ENCODE measurements around the gene TMEM131L.
"Not testable (repeated sequence)": the region's sequence is repeated elsewhere in the genome, so short reads cannot be mapped to it uniquely, and the experiment has no call there.

The TMEM131L gene

GRCh38 chr4:153507310-153508073 lies 41.3 kb downstream of the TMEM131L start:
- DNase-seq (ENCODE audit: low read depth), result no peak

DNA sequence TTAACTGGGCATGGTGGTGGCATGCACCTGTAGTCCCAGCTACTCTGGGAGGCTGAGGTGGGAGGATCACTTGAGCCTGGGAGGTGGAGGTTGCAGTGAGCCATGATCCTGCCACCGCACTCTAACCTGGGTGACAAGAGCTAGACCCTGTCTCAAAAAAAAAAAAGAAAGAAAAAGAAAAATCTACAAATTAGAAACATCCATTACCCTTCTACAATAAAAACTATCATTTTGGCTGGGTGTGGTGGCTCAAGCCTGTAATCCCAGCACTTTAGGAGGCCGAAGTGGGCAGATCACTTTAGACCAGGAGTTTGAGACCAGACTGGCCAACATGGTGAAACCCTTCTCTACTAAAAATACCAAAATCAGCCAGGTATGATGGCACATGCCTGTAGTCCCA lies 43.1 kb downstream of the TMEM131L start:
- DNase-seq (ENCODE audit: low read depth), result not testable (repeated sequence)

- DNase-seq (ENCODE audit: low read depth), result no peak
Observed at GRCh38 chr4:153509724-153510123, 43.6 kb downstream of the TMEM131L start.

DNA sequence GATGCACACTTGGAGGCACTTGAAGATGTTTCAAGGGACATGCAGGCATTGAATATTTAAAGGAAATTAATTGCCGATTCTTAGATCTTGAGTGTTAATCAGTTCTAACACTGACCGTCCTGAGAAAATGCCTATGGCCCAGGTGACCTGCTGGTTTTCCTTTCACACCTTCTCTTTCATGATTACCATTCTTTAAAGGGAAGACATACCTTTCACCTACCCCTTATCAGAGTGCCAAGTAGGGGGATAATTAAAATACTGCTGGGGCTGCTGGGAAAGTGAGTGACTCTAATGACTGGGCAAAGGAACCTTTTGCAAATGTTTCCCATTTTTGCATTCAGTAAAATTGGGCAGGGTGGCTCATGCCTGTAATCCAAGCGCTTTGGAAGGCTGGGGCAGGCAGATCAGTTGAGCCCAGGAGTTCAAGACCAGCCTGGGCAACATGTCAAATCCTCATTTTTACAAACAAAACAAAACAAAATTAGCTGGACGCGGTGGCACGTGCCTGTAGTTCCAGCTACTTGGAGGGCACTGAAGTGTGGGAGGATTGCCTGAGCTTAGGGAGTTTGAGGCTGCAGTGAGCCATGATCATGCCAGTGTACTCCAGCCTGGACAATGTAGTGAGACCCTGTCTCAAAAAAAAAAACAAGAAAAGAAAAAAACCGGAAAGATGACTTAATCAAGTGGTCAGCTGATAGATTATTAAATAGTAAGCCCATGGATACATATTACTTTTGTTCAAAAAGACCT lies 44.3 kb downstream of the TMEM131L start:
- DNase-seq (ENCODE audit: low read depth), result no peak

- no peak for DNase-seq (ENCODE audit: low read depth)
Observed at GRCh38 chr4:153511104-153511503, 44.9 kb downstream of the TMEM131L start.

DNA sequence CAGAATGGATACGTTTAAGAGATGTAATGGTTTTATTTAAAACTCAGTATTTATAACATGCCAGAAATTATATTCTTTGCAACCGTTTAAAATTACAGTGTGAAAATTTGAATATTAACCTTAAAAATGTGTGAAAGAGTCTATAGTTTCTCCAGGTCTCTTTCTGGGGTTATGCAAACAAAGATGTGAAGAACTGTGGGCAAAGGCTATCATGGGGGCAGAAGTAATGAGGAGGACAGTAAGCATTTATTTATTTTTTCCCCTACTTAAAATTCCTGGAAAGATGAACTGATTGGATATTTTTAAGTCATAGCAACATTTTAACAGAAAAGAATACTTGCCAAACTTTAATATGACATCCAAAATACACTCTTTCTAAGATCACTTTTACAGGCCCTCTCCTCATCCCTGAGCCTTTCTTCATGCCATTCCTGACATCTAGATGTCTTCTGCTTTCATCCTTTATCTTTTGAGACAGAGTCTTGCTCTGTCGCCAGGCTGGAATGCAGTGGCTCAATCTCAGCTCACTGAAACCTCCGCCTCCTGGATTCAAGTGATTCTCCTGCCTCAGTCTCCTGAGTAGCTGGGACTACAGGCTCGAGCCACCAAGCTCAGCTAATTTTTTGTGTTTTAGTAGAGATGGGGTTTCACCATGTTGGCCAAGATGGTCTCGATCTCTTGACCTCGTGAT lies 46.1 kb downstream of the TMEM131L start:
- DNase-seq (ENCODE audit: low read depth), result no peak

DNA sequence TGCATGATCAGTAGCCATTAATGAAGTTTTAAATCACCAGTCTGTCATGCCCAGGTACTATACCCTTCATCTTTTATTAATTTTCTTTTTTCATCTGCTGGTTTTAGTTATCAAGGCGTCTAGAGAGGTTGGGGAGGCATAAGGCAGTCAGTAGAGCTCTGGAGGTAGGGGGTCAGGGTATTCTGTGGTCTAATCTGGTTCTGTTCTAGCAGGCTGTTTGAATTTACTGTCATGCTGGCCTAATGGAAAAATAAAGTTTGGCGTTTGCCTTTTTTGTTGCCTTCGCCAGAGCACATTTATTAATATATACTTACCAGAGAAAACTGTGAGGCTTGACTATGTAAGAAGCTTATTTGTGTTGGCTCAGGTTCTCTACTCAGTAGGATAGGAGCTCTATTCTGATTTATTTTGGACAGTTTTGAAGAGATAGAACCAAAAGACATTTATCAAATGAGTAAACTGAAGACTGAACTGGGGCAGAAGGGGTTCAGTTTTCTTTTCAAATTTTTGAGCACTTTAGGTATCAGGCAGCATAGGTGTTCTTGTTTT lies 46.9 kb downstream of the TMEM131L start:
- no peak for DNase-seq (ENCODE audit: low read depth)

DNA sequence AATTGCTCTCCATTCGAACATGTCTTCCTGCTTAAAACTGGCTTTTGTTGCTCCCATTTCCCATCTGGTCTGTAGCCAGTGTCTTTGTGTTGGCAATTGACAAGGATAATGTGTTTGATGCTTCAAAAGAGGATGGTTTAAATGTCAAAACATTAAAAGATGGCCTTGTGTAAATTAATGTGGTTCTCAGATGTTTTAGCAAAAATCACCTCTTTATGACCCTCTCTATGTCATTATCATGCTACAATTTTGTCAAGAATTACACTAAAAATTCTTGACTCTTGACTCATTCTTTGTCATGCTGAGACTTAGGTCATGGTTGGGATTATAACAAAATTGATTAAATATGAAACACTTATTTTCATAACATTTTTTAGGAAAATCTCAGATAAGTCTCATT lies 47.4 kb downstream of the TMEM131L start:
- no peak for DNase-seq (ENCODE audit: low read depth)

GRCh38 chr4:153514001-153514526 lies 47.9 kb downstream of the TMEM131L start:
- DNase-seq (ENCODE audit: low read depth), result no peak

GRCh38 chr4:153514688-153515426 lies 48.7 kb downstream of the TMEM131L start:
- no peak for DNase-seq (ENCODE audit: low read depth)

DNA sequence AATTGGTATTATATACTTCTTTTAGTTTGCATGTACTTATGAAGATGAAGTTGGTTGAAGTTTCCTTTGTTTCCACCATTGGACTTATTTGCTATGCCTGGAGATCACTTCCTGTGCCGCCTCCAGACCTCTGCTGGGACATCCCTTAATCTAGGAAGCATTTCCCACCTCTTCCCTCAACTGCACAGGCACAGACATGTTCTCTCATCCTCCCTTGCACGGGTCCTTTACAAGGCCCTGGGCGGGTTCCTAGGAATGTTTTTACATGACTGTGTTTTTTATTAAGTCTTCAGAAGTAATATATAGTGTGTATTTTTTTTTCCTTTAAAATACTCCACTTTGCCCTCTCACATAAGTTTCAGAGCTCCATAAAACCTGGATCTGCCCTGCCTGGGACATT lies 51.0 kb downstream of the TMEM131L start:
- no peak for DNase-seq (ENCODE audit: low read depth)

- no peak for DNase-seq (ENCODE audit: low read depth)
Observed at GRCh38 chr4:153518001-153518400, 51.8 kb downstream of the TMEM131L start.

DNA sequence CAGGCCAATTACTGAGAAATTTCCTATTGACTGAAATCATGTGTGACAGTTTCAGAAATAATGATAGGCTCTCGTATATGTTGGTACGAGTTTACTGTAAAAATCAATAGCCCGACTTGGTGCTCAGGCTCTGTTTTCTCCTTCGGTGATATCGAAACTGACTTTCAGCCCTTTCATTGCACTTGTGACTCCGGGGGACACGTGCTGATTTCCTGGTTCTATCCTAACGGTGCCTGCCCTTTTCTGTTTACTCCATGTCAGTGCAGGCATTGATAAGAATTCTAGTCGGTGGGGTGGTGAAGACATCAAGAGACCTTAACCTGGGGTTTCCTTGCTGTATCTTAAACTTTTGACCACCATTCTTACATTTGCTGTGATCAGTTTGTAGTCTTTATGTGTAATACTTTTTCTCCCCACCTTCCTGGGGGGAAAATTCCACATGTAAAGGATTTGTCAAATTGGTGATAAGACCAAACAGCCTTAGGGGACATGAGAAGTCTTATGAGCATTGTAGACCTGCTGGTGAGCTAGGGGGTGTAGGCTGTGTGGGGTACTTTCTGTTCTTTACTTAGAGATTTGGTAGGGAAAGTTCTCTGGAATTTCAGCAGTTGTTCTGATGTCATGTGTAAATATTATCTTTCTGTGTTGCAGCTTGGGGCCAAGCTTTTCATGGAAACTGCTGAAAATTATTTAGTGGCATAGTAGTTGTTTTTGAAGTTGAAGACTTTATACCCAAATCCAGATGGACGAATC lies 52.7 kb downstream of the TMEM131L start:
- no peak for DNase-seq (ENCODE audit: low read depth)

- DNase-seq (ENCODE audit: low read depth), result no peak
Observed at GRCh38 chr4:153519687-153520086, 53.5 kb downstream of the TMEM131L start.

DNA sequence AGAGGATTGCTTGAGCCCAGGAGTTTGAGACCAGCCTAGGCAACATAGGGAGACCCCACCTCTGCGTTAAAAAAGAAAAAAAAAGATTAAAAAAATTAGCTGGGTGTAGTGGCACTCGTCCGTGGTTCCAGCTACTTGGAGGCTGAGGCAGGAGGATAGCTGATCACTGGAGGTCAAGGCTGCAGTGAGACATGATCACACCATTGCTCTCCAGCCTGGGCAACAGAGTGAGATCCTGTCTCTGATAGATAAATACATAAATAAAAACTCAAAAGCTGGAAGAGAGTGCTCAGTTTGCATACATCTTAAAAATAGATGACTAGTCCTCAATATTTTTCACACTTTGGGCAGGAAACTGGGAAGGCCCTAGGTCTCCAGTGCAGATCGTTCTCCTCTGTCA lies 54.1 kb downstream of the TMEM131L start:
- no peak for DNase-seq (ENCODE audit: low read depth)

GRCh38 chr4:153520801-153521329 lies 54.7 kb downstream of the TMEM131L start:
- DNase-seq (ENCODE audit: low read depth), result no peak

DNA sequence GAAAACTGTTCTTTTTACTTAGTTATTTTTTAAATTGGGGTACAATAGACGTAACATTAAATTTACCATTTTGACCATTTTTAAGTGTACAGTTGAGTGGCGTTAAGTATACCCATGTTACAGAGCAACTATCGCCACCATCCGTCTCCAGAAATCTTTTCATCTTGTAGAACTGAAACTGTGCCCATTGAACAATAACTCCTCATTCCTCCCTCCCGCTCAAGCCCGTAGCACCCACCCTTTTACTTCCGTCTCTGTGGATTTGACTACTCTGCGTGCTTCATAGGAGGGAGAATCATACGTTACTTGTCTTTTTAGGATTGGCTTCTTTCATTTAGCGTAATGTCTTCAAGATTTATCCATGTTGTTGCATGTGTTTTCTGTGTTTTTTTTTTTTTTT lies 55.3 kb downstream of the TMEM131L start:
- no peak for DNase-seq (ENCODE audit: low read depth)

- DNase-seq (ENCODE audit: low read depth), result peak; percentile 36
Observed at GRCh38 chr4:153521999-153522801, 56.0 kb downstream of the TMEM131L start.

DNA sequence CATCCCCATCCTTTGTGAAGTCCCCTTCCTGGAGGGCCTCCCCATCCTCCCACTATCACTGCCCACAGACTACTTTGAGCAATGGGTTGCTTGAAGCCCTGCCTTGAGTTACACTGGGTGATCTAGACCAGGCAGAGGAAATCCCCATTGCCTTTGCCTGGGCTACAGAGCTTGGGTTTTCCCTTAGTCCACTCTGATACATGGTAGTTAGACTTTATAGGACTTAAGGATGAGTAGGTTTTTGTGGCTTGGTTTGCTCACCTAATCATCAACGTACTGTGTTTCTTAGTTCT lies 56.6 kb downstream of the TMEM131L start:
- no peak for DNase-seq (ENCODE audit: low read depth)

DNA sequence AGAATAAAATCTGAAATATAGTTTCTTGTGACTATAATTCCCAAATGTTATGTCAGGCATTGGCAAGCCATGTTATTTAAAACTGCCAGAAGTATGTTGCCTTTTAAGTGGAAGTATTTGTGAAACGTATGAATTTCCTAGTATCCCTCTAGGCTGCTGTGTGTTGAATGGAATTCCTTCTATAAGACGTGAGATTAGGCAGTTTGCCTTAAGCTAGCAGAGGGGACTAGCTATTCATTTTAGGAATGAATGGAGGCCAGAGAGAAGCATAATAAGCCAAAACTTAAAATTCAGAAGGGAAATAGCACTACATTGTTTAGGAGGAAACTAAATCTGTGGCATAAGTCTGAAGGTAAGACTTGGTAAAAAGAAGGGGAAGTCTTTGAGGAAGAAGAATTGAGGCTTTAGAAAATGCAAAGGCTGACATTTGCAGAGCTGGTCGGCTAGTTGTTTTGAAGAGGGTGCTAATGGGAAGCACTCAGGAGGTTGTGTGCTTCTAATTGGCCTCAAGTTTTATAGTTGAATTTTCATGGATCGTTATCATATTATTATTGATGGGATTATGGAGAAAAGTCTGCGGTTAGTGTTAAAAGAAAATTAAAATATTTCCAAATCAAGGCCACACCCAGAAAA lies 57.1 kb downstream of the TMEM131L start:
- DNase-seq (ENCODE audit: low read depth), result no peak

All from stimulated activated CD8-positive, alpha-beta memory T cell treated with anti-CD3 and anti-CD28 coated beads, Interleukin-12 subunit alpha, Interleukin-12 subunit beta, amount 100 ng/mL, for 1 hour (primary cell).